ENCODE data around the gene ASNSD1. TPM values are rescaled to one million over a fixed set of nuclear protein-coding genes. Genes with fewer than 3 reads are reported as not detected.

ASNSD1 gene
- total RNA-seq, 1 donor from 2014 or later = 39.5 TPM

DNA sequence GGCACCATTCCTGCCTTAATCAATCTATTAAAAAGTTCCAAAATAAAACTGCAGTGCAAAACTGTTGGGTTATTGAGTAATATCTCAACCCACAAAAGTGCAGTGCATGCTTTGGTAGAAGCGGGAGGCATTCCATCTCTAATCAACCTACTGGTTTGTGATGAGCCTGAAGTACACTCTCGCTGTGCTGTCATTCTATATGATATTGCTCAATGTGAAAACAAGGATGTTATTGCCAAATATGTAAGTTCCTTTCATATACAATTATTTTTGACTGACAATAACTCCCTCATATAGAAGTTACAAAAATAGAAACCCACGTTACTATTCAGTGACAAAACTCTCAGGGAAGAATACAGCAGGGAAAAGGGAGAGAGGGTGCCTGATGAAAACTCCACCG, 58.3 kb downstream of the ASNSD1 start:
- Mint-ChIP-seq H3K4me1 (ENCODE audit: low read depth) (no peaks in the 10 kb centered on the region), H3K27me3 (ENCODE audit: low read depth) (no peaks in the 10 kb centered on the region), H3K27ac (ENCODE audit: unreplicated experiment) (no peak overlapping the region), H3K36me3 (ENCODE audit: low read depth) (peaks cover 3% of the 10 kb centered on the region), H3K4me3 (ENCODE audit: unreplicated experiment) (no peak overlapping the region), H3K9me3 (ENCODE audit: low read depth) (peaks cover 20% of the 10 kb centered on the region)
- no peak for TF ChIP-seq CTCF (IDR thresholded peaks at IDR 0.05)
- no peak for DNase-seq (ENCODE audit: low spot score)

Other genes with a start within 250 kb of the ASNSD1 start
- gene WDR75, start 220.0 kb upstream of the ASNSD1 start, total RNA-seq = 24.7 to 46.9 TPM (median 27.3 TPM) in 3 replicates
- gene SLC40A1, start 80.7 kb upstream of the ASNSD1 start, total RNA-seq = 15.0 to 21.7 TPM (median 20.3 TPM) in 3 replicates
- 4.0 to 6.4 TPM (median 4.4 TPM) in 3 replicates for gene ANKAR, start 13.2 kb downstream of the ASNSD1 start, total RNA-seq
- 5.1 to 10.5 TPM (median 6.4 TPM) in 3 replicates for gene OSGEPL1, start 101.3 kb downstream of the ASNSD1 start, total RNA-seq
- gene ORMDL1, start 122.9 kb downstream of the ASNSD1 start, total RNA-seq = 50.8 to 61.7 TPM (median 50.9 TPM) in 3 replicates
- gene PMS1, start 123.0 kb downstream of the ASNSD1 start, total RNA-seq = 23.9 to 37.1 TPM (median 25.1 TPM) in 3 replicates

Data from chondrocyte (in vitro differentiated cells).